K562 (cell line): ENCODE measurements around the gene AGPAT4. TPM values are rescaled to one million over a fixed set of nuclear protein-coding genes. Genes with fewer than 3 reads are reported as not detected.

Experiments used
- ATAC-seq: fragments of 200-7000 bp; cut with Tn5 transposase; 3 replicates; pipeline ENCODE4 v1.9.1; 2020; ENCODE audit warnings: moderate library complexity
- BruUV-seq: library from RNA; stranded (reverse); fragments of 400-500 nt; replicated peaks from 2 replicates; lab custom pipeline; 2021; lab: Mats Ljungman, UMichigan
- CTCF ChIA-PET: fragments of 300-600 bp; formaldehyde crosslinking; extraction: SDS; loops from one replicate; lab custom pipeline; 2021; ENCODE audit warnings: low intra/inter-chr PET ratio; lab: Yijun Ruan, JAX
- POLR2A ChIA-PET: fragments of 300-600, 350-650 bp; sonication (Branson Sonifier 250); formaldehyde crosslinking; extraction: SDS; loops from one replicate; lab custom pipeline; 2021; ENCODE audit warnings: antibody characterized with exemption, inconsistent platforms; lab: Yijun Ruan, JAX
- DNase-seq, 4 experiments: peaks; one replicate each; pipeline versions ENCODE4 v3.0.0 to v3.0.0-alpha.2; 2011 to 2018; ENCODE audit warnings: low spot score in 3 of 4, mixed read lengths in 3 of 4; ENCODE audit errors: extremely low read depth in 1 of 4
- FAIRE-seq: peaks from 2 replicates; lab custom pipeline; 2011; peaks lifted over from hg19 to GRCh38; lab: Jason Lieb, UNC
- H2AFZ ChIP-seq: 2 replicates; pipeline ENCODE4 v1.6.0; 2011; ENCODE audit warnings: low read depth, low read length, control low read depth, inconsistent platforms
- H3K27ac ChIP-seq: fragments of 200-600 bp; 3 replicates; pipeline ENCODE4 v1.8.0; 2011; ENCODE audit warnings: low read depth, mild to moderate bottlenecking, control low read depth, inconsistent platforms, low read length, moderate library complexity, mixed read lengths; ENCODE audit errors: extremely low read depth
- H3K27me3 ChIP-seq, 2 experiments: fragments of 300-600 bp in 1 of 2; 2 replicates in 1 of 2; 3 replicates in 1 of 2; pipeline versions ENCODE4 v1.6.0 to v1.8.0; 2011; ENCODE audit warnings: inconsistent platforms in 2 of 2, low read length in 2 of 2, mild to moderate bottlenecking in 1 of 2, mixed read lengths in 1 of 2, moderate library complexity in 1 of 2; ENCODE audit not compliant: control insufficient read depth in 2 of 2, insufficient read depth in 2 of 2
- H3K36me3 ChIP-seq: fragments of 300-600 bp; 3 replicates; pipeline ENCODE4 v1.8.0; 2011; ENCODE audit warnings: mild to moderate bottlenecking, low read length, inconsistent platforms; ENCODE audit not compliant: control insufficient read depth, insufficient read depth
- H3K4me1 ChIP-seq, 2 experiments: fragments of 200-600 bp in 1 of 2; replicated peaks in 1 of 2; 2 replicates in 1 of 2; 3 replicates in 1 of 2; pipeline versions ENCODE4 v1.5.1 to v1.8.0; 2011; ENCODE audit warnings: inconsistent platforms in 2 of 2, low read length in 2 of 2, mild to moderate bottlenecking in 1 of 2, mixed read lengths in 1 of 2, moderate library complexity in 1 of 2; ENCODE audit not compliant: control insufficient read depth in 2 of 2, insufficient read depth in 2 of 2
- H3K4me2 ChIP-seq: 2 replicates; pipeline ENCODE4 v1.6.1; 2011; ENCODE audit warnings: low read length, control low read depth, inconsistent platforms, mixed read lengths; ENCODE audit not compliant: insufficient read depth
- H3K4me3 ChIP-seq: fragments of 200-600 bp; sonication (generic), shearing (Covaris generic); 2 replicates; pipeline ENCODE4 v1.5.1; 2016; ENCODE audit warnings: control low read depth, inconsistent platforms
- H3K79me2 ChIP-seq: fragments of 200-600 bp; 3 replicates; pipeline ENCODE4 v1.8.0; 2011; ENCODE audit warnings: low read length, inconsistent platforms; ENCODE audit not compliant: control insufficient read depth, insufficient read depth
- H3K9ac ChIP-seq, 2 experiments: 2 replicates each; pipeline versions ENCODE4 v1.6.0 to v1.6.1; 2011; ENCODE audit warnings: low read depth in 2 of 2, low read length in 2 of 2, control low read depth in 1 of 2, inconsistent platforms in 1 of 2, mild to moderate bottlenecking in 1 of 2, mixed read lengths in 1 of 2; ENCODE audit not compliant: insufficient read depth in 1 of 2
- H3K9me1 ChIP-seq: one replicate; pipeline ENCODE4 v1.6.0; 2011; ENCODE audit warnings: inconsistent platforms, mild to moderate bottlenecking, low read length, moderate library complexity; ENCODE audit not compliant: control insufficient read depth, insufficient read depth
- H3K9me3 ChIP-seq: replicated peaks from 2 replicates; pipeline ENCODE4 v1.5.1; 2011; ENCODE audit warnings: low read depth, low read length, inconsistent platforms; ENCODE audit not compliant: control insufficient read depth, insufficient read depth
- H4K20me1 ChIP-seq: replicated peaks from 2 replicates; pipeline ENCODE4 v1.6.1; 2011; ENCODE audit warnings: low read length, inconsistent platforms, mixed read lengths; ENCODE audit not compliant: control insufficient read depth, insufficient read depth
- CBX3 ChIP-seq, 2 experiments: IDR thresholded peaks; 1 replicate in 1 of 2; 2 replicates in 1 of 2; pipeline ENCODE4 v1.6.1; 2012; ENCODE audit warnings: inconsistent platforms in 2 of 2, low read length in 2 of 2, borderline replicate concordance in 1 of 2, control low read depth in 1 of 2
- KLF6 ChIP-seq: fragments of 250-450 bp; sonication (Bioruptor Pico); IDR thresholded peaks from 2 replicates; pipeline ENCODE4 v1.4.0; 2020; ENCODE audit warnings: mild to moderate bottlenecking, moderate library complexity, borderline replicate concordance
- MAZ ChIP-seq, 2 experiments: fragments of 450-650 bp in 1 of 2; sonication (generic) in 1 of 2; formaldehyde crosslinking; IDR thresholded peaks in 1 of 2; conservative IDR thresholded peaks in 1 of 2; 2 replicates each; pipeline versions ENCODE4 v1.4.0 to v1.5.0; 2020; ENCODE audit warnings: mild to moderate bottlenecking in 1 of 2, missing genetic modification reagents in 1 of 2
- MEIS2 ChIP-seq: fragments of 450-650 bp; IDR thresholded peaks from 2 replicates; pipeline ENCODE4 v1.6.1; 2014; ENCODE audit warnings: mild to moderate bottlenecking; ENCODE audit not compliant: partially characterized antibody
- SAP30 ChIP-seq: fragments of 200-600 bp; sonication (generic); IDR thresholded peaks from 2 replicates; pipeline ENCODE4 v1.6.1; 2012; ENCODE audit warnings: borderline replicate concordance, low read depth, mild to moderate bottlenecking, moderate library complexity, low read length, control low read depth, inconsistent platforms; ENCODE audit not compliant: insufficient read depth, poor library complexity, severe bottlenecking
- SETDB1 ChIP-seq: IDR thresholded peaks from one replicate; pipeline ENCODE4 v1.6.1; 2012; ENCODE audit warnings: low read length, control low read depth, inconsistent platforms
- SRSF3 ChIP-seq: fragments of 200-400 bp; formaldehyde crosslinking; IDR thresholded peaks from 2 replicates; pipeline ENCODE4 v1.6.1; 2016; ENCODE audit warnings: mild to moderate bottlenecking, low read length, moderate library complexity; ENCODE audit not compliant: insufficient read depth
- TSC22D4 ChIP-seq: fragments of 450-650 bp; IDR thresholded peaks from 2 replicates; pipeline ENCODE4 v1.6.1; 2016; ENCODE audit warnings: missing genetic modification characterization, missing biosample characterization, control low read depth
- ZNF239 ChIP-seq: fragments of 250-450 bp; sonication (Bioruptor Pico); IDR thresholded peaks from 2 replicates; pipeline ENCODE4 v1.4.0; 2020; ENCODE audit warnings: mild to moderate bottlenecking
- WGBS: fragments of 100-300 bp; shearing (Covaris generic); methylation state at CpG from one replicate; pipeline ENCODE4 v1.1.6; 2016; ENCODE audit warnings: low coverage, mixed read lengths; ENCODE audit not compliant: insufficient coverage; ENCODE audit errors: missing lambda C conversion rate; 5-methylcytosine and 5-hydroxymethylcytosine counted together
- in situ Hi-C: fragments of 300-500 bp; cut with MboI; formaldehyde crosslinking; loops from 4 replicates; pipeline ENCODE4 v1.15.0; 2018; ENCODE audit warnings: inconsistent platforms, mixed read lengths
- intact Hi-C: fragments of 100-400 bp; cut with micrococcal nuclease; formaldehyde crosslinking; loops from 2 replicates; pipeline ENCODE4 v1.14.2; 2022
- polyA plus RNA-seq, 8 experiments: library from polyadenylated mRNA; depleted of rRNA in 4 of 8; stranded (reverse) in 5 of 8; unstranded in 3 of 8; fragments of >200 nt; fragmentation: Nextera tagmentation in 2 of 8; fragmentation: Illumina TruSeq in 1 of 8; extraction: Ambion mirVana in 2 of 8; extraction: Trizol in 1 of 8; gene quantifications; 2 replicates each; pipeline versions ENCODE4 v1.2.1 to v1.2.3, GENCODE V29; 2011 to 2014; ENCODE audit warnings: inconsistent platforms in 1 of 8, missing spikeins in 1 of 8
- total RNA-seq, 7 experiments: library from RNA; depleted of rRNA in 6 of 7; stranded (reverse); fragments of >200 nt in 6 of 7; fragmentation: Illumina TruSeq in 2 of 7; extraction: Trizol in 2 of 7; gene quantifications; 2 replicates each; pipeline versions ENCODE4 v1.2.1 to v1.2.3, GENCODE V29; 2011 to 2021; ENCODE audit warnings: low replicate concordance in 1 of 7
- TF ChIP-seq, protein P1 (sequence below): fragments of 250-450 bp; sonication (Bioruptor Pico); IDR thresholded peaks from 2 replicates; pipeline ENCODE4 v1.5.0; 2022; ENCODE audit warnings: mild to moderate bottlenecking
- TF ChIP-seq, protein P2 (sequence below), 2 experiments: fragments of 250-450 bp in 1 of 2; fragments of 450-650 bp in 1 of 2; sonication (Bioruptor Pico) in 1 of 2; IDR thresholded peaks; 2 replicates each; pipeline versions ENCODE4 v1.6.1 to v1.8.0; 2016 to 2021; ENCODE audit warnings: mild to moderate bottlenecking in 2 of 2, moderate library complexity in 2 of 2, missing compliant biosample characterization in 1 of 2, missing genetic modification characterization in 1 of 2
- TF ChIP-seq, protein P3 (sequence below): fragments of 250-450 bp; sonication (Bioruptor Pico); IDR thresholded peaks from 2 replicates; pipeline ENCODE4 v1.4.0; 2020; ENCODE audit warnings: borderline replicate concordance

The AGPAT4 gene
- total and polyA plus RNA-seq, 9 of the 15 experiments (the other 6 are each of a cell fraction or from before 2014, with no cell fraction given), result 2.2 to 15.0 (median 5.7) TPM

DNA sequence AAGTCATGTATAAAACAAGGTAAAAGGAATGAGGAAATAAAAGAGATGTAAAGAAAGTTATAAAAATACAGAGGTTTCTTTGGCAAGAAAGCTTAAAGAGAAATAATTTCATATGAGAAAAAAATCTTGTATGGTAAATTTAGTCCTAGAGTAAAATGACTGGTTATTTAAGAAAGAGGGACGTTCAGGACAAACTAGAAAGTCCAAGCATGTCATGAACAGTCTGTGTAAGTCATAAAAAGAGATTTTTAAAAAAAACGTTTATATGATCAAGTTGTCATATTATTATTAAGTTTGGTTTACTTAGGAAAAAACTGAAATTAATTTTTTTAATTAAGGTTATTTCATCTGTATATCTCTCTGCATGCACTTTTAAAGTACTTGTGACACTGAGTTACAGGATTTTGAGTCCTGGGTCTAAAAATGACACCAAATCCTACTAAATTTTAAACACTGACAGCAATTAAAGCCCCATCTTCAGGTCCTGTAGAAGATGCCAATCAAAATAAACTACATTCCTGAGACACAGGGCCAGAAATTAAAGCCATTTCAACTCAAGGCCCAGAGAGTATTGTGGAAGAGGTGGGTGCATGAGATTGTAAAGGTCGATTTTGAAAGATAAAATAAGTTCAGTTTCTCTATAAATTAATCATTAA lies 62.4 kb downstream of the AGPAT4 start (continued):
- TF ChIP-seq CBX3 (IDR thresholded peaks at IDR 0.05; ENCODE audit: borderline replicate concordance in 1 of 2, low read length in 2 of 2) (peak in 1 of 2 experiments; percentile 77; a peak in 2 of 3 replicates), SAP30 (no peak)

DNA sequence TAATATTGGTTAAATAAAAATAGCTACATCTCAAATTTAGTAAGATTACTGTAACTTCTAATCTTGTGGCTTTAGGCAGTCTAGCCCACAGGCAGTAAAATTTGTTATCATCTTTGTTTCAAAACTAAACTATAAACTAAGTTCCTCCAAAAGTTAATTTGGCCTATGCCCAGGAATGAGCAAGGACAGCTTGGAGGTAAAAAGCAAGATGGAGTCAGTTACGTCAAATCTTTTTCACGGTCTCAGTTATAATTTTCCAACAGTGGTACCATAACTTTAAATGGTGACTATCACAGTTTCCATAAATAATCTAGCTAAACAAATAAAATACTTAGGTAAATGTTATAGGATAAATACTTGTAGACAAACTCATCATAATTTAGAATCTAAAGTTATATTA lies 63.0 kb downstream of the AGPAT4 start:
- ATAC-seq, result no peak
- H3K9me1 ChIP-seq, result no peaks in the 10 kb centered on the region
- intact Hi-C loops, result no loop called here
- peaks cover 9% of the 10 kb centered on the region; the same call in 1 of the 3 replicates for H3K79me2 ChIP-seq
- H2AFZ ChIP-seq, result no peak overlapping the region
- H3K4me1 ChIP-seq, result peaks cover 5 to 39% of the 10 kb centered on the region in 2 experiments; a peak in 4 of 5 replicates
- no peaks in the 10 kb centered on the region for H4K20me1 ChIP-seq
- in situ Hi-C loops, result no loop called here
- no TSS peak for BruUV-seq
- H3K27ac ChIP-seq, result no peak overlapping the region
- no peak for DNase-seq
- FAIRE-seq, result no peak
- POLR2A ChIA-PET, result interaction anchor here (1.2 kb wide), 1 partner anchor 1421 kb away, joined by 4 read pairs; the partner anchor contains the start of gene MRPL18
- H3K4me3 ChIP-seq, result no peak overlapping the region
- H3K4me2 ChIP-seq, result no peak overlapping the region
- H3K9ac ChIP-seq, result no peak overlapping the region
- H3K9me3 ChIP-seq, result peaks cover 11% of the 10 kb centered on the region
- CTCF ChIA-PET, result no interaction called here
- no peaks in the 10 kb centered on the region for H3K36me3 ChIP-seq
- H3K27me3 ChIP-seq, result no peaks in the 10 kb centered on the region
- WGBS, result 92% methylated on average over 2 of the region's 2 CpGs
- TF ChIP-seq MAZ (CRISPR knock-in tag; conservative IDR thresholded peaks at IDR 0.05 in 1 of 2, IDR thresholded peaks at IDR 0.05 in 1 of 2) (peak in 1 of 2 experiments; percentile 77; a peak in 2 of 4 replicates), SETDB1 (no peak), SRSF3 (no peak), ZNF239 (CRISPR knock-in tag) (peak; percentile 82), KLF6 (CRISPR knock-in tag) (peak; percentile 95), TSC22D4 (tag) (no peak), MEIS2 (no peak)
- TF ChIP-seq, protein P1, sequence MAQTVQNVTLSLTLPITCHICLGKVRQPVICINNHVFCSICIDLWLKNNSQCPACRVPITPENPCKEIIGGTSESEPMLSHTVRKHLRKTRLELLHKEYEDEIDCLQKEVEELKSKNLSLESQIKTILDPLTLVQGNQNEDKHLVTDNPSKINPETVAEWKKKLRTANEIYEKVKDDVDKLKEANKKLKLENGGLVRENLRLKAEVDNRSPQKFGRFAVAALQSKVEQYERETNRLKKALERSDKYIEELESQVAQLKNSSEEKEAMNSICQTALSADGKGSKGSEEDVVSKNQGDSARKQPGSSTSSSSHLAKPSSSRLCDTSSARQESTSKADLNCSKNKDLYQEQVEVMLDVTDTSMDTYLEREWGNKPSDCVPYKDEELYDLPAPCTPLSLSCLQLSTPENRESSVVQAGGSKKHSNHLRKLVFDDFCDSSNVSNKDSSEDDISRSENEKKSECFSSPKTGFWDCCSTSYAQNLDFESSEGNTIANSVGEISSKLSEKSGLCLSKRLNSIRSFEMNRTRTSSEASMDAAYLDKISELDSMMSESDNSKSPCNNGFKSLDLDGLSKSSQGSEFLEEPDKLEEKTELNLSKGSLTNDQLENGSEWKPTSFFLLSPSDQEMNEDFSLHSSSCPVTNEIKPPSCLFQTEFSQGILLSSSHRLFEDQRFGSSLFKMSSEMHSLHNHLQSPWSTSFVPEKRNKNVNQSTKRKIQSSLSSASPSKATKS (CRISPR knock-in tag), result no peak
- TF ChIP-seq, protein P2, sequence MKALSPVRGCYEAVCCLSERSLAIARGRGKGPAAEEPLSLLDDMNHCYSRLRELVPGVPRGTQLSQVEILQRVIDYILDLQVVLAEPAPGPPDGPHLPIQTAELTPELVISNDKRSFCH (CRISPR knock-in tag; IDR thresholded peaks at IDR 0.05), result peak; percentile 72; the same call in 1 of the 2 replicates
- TF ChIP-seq, protein P2 (tag; IDR thresholded peaks at IDR 0.05), result peak; percentile 73
- TF ChIP-seq, protein P3, sequence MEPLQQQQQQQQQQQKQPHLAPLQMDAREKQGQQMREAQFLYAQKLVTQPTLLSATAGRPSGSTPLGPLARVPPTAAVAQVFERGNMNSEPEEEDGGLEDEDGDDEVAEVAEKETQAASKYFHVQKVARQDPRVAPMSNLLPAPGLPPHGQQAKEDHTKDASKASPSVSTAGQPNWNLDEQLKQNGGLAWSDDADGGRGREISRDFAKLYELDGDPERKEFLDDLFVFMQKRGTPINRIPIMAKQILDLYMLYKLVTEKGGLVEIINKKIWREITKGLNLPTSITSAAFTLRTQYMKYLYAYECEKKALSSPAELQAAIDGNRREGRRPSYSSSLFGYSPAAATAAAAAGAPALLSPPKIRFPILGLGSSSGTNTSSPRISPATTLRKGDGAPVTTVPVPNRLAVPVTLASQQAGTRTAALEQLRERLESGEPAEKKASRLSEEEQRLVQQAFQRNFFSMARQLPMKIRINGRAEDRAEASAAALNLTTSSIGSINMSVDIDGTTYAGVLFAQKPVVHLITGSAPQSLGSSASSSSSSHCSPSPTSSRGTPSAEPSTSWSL (CRISPR knock-in tag), result no peak
